Fibroblast of skin of left quadriceps (primary cell): ENCODE data around the gene DUSP10.

Experiments
- DNase-seq, 2 experiments: peaks; one replicate each; pipeline ENCODE4 v3.0.0-alpha.2; 2013; ENCODE audit warnings: low read depth in 2 of 2

Gene DUSP10

GRCh38 chr1:221714227-221715152 is 27.4 kb downstream of the DUSP10 start:
- no peak for DNase-seq

DNA sequence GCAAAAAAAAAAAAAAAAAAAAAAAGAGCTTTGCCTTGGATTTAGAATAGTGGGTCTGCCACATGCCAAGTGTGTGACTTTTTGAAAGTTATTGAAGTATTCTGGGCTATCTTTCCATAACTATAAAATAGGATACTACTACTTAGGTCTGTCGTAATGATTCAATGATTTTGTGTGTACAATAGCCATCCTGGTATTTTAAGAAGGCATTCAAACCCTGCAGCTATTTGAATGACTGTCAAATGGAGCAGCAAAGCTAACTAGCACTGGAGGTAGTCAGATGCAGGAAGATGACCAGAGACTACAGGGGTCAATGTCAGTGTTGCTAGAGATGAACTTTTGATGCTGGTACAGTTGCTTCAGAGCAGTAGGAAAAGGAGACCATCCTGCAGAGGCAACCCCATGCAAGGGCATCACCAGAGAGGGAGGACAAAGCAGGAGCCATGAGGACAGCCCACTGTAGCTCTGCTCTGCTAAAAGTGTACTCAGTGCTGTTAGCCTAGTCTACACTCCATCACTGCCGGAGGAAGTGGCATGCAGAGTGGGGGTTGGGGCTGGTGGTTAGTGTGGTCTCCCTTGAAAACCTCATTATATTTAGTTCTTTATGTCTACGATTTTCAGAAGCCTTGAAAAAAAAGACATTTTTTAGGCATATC is 29.0 kb downstream of the DUSP10 start:
- DNase-seq = no peak

- DNase-seq = peak; percentile 70 to 73
Observed at GRCh38 chr1:221712198-221712684, 29.6 kb downstream of the DUSP10 start.

GRCh38 chr1:221711656-221712055 is 30.2 kb downstream of the DUSP10 start:
- DNase-seq = no peak

DNA sequence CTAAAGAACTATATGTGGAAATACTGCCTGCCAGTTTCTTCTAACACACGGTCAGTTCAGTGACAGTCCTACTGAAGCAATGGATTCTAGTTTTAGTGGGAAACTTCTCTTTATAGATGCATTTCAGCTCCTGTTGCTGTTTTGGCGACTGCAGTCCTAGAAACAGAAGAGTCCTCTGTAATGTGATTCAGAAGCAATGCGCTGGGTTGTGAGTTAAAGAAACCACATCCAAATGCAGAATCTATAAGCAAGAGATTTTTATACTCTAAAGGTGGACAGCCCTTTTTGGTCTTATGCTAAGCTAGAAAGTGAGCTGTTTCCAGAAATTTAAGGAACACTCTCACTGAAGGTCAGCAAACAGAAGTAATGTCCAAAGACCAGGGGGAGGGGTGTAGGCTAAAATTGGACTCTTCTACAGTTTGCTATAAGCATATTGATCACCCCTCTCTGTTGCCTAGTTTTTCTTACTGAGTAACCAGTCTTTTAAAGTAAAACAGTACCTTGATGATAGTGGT is 30.8 kb downstream of the DUSP10 start:
- DNase-seq = no peak

DNA sequence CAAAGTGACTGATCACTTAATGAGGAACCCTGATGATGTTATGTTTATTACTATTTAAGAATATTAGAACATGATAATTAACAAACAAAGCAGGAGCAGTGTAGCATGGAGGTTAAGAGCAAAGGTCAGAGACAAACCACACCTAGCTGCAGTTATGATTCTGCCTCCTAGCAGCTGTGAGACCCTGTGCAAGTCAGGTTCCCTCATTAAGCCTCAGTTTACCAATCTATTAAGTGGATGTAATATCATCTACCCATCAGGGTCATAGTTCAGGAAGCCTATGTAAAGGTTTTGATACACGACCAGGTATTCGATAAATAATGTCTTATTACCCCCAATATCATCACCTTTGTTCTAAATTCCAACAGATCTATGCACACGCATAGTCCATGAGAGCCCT is 32.0 kb downstream of the DUSP10 start:
- no peak for DNase-seq

GRCh38 chr1:221708987-221709386 is 32.9 kb downstream of the DUSP10 start:
- DNase-seq = no peak

- no peak for DNase-seq
Observed at GRCh38 chr1:221708076-221708571, 33.8 kb downstream of the DUSP10 start.

GRCh38 chr1:221706876-221707582 is 34.9 kb downstream of the DUSP10 start:
- no peak for DNase-seq

DNA sequence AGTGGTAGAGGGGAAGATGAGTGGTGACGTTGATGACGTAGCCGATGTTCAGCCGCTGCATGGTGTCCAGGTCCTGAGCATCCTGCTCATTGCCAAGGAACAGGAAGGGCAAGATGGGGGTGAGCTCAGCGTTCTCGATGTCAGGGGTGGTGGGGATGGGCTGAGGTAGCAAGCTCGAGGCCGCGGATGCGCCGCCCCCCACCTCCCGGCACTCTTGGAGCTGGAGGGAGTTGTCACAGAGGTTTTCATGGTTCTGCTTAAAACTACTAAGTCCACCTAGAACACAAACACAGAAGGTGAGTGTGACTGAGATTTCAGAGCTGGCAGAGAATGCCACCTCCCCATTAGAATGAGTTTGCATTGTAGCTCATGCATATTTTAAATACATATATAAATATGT is 35.7 kb downstream of the DUSP10 start:
- DNase-seq = no peak

DNA sequence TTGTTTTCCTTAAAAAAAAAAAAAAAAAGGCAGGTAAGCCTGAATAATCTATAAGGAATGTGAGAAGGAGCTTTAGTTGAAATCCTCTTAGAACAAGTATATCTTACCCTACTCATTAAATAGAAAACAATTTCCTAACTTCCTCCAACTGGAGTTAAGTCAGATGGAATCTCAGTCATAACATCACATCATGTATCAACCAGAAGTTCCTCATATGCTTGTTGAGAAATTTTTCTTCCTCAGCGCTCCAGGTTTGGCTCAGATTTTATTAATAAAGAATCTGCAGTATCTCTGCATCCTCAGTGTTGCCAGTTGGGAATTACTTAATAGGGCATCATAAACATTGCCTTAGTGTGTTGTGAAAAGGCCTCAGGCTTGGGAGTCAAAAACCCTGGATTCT is 37.6 kb downstream of the DUSP10 start:
- DNase-seq = no peak

DNA sequence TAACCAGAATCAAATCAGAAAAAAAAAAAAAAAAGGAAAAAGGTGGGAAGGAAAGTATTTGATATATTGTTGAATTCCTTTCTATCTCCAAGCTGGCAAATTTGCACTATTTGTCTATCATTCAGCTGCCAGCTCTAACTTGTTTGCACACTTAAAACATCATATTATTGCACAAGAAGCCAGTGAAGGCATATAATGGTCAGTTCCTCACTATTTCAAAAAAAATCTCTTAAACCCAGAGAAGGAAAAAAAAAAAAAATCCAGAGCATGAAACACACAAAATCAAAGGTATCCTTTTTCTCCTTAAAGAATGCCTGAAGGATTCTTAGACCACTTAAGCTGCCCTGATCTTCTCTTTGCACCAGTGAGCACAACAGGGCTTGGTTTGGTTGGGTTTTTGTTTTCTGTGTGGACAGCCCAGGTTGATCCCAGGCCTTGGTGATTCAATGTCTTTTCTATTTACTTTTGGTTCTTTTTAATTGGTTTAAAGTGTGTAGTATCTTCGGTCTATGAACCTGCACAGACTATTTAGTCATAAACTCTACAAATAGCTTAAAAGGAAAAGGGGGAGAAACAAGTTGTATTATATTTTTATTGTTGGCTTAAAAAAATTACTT is 40.2 kb downstream of the DUSP10 start:
- DNase-seq = no peak

DNA sequence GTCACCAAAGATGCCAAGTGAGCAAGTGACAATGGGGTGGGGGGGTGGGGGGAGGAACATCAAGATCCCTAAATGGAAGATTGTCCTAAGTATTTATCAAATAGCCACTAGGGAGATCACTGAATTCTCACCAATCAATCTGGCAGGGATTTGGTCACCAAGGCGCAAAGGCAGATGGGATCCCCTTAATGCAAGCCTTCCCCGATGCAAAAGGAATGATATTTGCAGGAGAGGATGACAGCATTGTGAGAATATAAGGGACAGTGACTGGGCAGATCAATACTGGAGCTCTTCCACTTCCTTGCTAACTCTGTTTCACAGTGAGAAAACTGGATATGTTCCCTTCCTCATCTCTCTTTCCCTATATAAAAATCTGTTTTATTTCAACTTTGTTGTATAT is 40.9 kb downstream of the DUSP10 start:
- no peak for DNase-seq

DNA sequence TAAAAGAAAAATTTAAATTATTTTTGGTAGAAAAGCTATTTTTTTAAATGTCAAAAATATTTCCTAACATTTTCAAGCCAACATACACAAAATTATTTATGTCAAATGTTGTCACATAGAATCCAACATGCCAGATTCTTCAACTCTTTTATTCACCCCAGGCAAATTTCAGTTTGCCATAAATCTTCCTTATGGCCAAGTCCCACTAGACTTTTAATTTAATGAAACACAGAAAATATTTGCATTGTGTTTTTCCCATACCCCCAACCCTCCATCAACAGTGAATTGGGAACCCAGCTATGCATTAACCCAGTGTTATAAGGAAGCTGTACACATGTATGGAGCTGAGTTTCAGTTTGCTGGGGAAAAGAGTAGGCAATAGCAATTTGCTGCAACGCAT is 41.4 kb downstream of the DUSP10 start:
- no peak for DNase-seq

DNA sequence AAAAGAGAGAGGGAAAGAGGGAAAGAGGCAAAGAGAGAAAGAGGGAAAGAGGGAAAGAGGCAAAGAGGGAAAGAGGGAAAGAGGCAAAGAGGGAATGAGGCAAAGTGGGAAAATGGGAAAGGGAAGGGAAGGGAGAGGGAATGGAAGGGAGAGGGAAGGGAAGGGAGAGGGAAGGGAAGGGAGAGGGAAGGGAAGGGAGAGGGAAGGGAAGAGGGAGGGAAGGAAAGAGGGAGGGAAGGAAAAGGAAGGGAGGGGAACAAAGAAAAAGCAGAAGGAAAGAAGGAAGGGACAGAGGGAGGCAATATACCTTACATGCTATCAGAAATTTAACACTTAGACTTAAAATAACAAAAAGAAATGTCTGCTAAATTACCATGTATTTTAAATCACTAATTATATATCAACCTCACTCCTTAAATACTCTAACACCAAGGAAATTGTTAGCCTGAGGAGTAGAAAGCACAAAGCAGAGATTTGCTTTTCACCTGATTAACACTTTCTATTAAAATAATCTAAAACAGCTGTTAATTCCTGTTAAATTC is 41.8 kb downstream of the DUSP10 start:
- no peak for DNase-seq

DNA sequence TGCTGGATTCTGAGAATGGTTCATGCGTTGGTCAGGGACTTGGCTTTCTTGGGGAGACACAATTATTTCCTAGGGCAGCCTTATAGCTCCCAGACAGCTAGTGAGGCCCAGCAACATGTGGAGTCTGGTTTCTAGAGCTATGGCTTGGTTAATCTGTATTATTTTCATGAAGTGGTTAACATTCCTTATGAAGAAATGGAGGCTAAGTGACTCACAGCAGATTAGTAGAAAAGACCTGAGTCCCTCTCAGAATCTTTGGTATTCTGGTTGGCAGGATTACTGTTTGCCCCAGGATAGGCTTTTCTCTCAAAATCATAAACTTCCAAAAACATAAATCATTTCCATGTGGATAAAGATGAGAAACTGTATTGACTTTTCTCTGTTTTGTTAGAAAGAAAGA is 42.3 kb downstream of the DUSP10 start:
- peak in 1 of 2 experiments; percentile 69 for DNase-seq

DNA sequence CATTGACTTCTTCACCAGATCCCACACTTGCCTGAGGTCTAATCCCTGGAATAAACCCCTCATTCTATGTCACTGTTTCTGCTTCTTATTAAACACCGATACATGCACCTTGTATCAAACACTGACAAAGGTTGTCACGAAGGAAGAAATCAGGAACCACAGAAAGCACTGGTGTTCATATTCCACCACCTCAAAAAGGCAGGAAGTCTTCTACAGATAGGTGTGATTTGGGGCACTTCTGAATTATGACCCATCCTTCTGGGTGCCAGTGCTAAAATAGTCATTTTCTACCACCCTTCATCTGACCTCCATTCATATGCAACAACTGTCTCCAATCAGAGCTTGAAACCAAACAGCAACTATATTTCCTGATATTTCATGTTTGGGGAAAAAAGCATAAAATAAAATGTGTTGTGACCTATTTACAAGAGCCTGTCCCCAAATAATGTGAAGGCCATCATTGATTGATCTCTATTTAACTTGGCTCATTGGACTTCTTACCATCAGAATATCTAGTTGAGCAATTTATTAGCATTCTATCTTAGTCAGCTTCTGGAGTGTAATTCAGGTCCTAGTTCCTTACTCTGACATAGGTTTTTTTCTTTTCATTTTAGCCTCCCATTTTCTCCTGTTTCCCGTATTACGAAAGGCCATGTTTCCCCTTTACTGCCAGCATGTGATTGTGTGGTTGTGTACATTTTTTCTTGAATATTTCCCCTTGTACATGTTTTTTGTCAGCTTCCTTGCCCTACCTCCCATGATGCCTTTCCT is 43.1 kb downstream of the DUSP10 start:
- DNase-seq = no peak

GRCh38 chr1:221697923-221698425 is 43.9 kb downstream of the DUSP10 start:
- no peak for DNase-seq

DNA sequence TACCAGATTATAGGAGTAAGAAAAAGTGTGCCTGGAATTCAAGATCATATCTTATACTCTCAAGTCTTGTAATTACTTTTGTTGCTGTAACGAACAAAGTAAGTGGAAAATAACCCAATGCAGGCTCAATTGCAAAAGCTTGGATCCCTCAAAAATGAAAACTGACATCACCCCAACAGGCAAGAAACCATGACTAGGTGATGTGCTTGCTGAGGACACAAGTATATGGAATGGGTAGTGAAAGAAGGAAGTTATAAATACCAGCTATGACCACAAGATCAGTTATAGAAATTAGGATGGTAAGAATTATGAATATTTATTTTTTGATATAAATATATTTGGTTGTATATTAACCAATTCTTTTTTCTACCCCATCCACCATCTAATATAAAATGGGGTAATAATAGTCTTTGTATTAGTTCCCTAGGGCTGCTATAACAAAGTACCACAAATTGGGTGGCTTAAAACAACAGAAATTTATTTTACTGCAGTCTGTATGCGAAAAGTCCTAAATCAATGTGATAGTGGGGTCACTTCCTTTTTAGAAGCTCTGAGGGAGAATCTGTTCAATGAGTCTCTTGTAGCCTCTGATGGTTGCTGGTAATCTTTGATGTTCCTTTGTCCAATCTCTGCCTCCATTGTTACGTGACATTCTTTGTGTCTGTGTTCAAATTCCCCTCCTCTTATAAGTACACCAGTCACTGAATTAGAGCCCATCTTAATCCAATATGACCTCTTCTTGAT is 45.0 kb downstream of the DUSP10 start:
- no peak for DNase-seq

DNA sequence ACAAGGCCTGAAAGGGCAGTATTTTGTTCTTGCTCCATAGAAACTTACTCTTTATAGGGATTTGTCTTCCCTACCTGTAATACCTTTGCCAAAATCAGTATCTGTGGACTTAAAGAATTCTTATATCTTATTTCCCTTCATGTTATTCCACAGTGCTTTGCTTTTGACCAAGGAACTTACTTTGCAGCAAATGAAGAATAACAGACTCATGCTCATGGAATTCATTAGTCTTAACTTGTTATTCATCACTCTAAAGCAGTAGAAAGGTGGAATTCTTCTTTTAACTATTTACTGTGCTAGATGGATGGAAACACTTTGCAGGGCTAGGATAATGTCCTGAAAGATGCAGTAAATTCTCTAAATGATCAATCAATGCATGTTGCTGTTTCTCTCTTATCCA is 45.9 kb downstream of the DUSP10 start:
- no peak for DNase-seq
